CD8-positive, alpha-beta memory T cell (primary cell): ENCODE data around the gene SFT2D3. TPM values are rescaled to one million over a fixed set of nuclear protein-coding genes. Genes with fewer than 3 reads are reported as not detected.

Experiments
- CTCF ChIA-PET: fragments of 350-600 bp; sonication (Branson Sonifier 250); formaldehyde crosslinking; loops from one replicate; lab custom pipeline; 2021; ENCODE audit warnings: antibody characterized with exemption; lab: Charles Lee
- POLR2A ChIA-PET: fragments of 350-600 bp; sonication (Branson Sonifier 250); formaldehyde crosslinking; loops from one replicate; lab custom pipeline; 2021; ENCODE audit warnings: antibody characterized with exemption; lab: Charles Lee
- DNase-seq, 5 donors: peaks; one replicate each; pipeline versions ENCODE4 v3.0.0 to v3.0.0-alpha.2; 2020 to 2022; ENCODE audit warnings: mixed read lengths in 1 of 5
- H3K27ac ChIP-seq: one replicate; pipeline ENCODE4 v1.7.0; 2013; ENCODE audit warnings: low read depth, mild to moderate bottlenecking, low read length, moderate library complexity
- H3K27me3 ChIP-seq: 2 replicates; pipeline ENCODE4 v1.7.0; 2013; ENCODE audit warnings: low read length, mild to moderate bottlenecking; ENCODE audit not compliant: insufficient read depth, poor library complexity, severe bottlenecking
- H3K36me3 ChIP-seq: 2 replicates; pipeline ENCODE4 v1.7.0; 2013; ENCODE audit warnings: mild to moderate bottlenecking, low read length, moderate library complexity; ENCODE audit not compliant: insufficient read depth
- H3K4me1 ChIP-seq: 2 replicates; pipeline ENCODE4 v1.7.0; 2013; ENCODE audit warnings: mild to moderate bottlenecking, low read length, moderate library complexity; ENCODE audit not compliant: insufficient read depth
- H3K4me3 ChIP-seq: 2 replicates; pipeline ENCODE4 v1.7.0; 2013; ENCODE audit warnings: mild to moderate bottlenecking, low read length
- H3K9me3 ChIP-seq: 2 replicates; pipeline ENCODE4 v1.7.0; 2013; ENCODE audit warnings: mild to moderate bottlenecking, low read length
- H3K27ac Mint-ChIP-seq, 8 donors: one replicate each; pipeline ENCODE4 v1.8.0; 2020 to 2021; ENCODE audit warnings: mixed read lengths in 8 of 8, mild to moderate bottlenecking in 6 of 8, inconsistent platforms in 3 of 8, moderate library complexity in 3 of 8
- H3K27me3 Mint-ChIP-seq, 2 donors: one replicate each; pipeline ENCODE4 v1.8.0; 2020 to 2021; ENCODE audit warnings: mixed read lengths in 2 of 2, mild to moderate bottlenecking in 1 of 2, moderate library complexity in 1 of 2
- H3K36me3 Mint-ChIP-seq, 3 donors: one replicate each; pipeline ENCODE4 v1.8.0; 2020 to 2021; ENCODE audit warnings: mixed read lengths in 3 of 3, inconsistent platforms in 1 of 3, mild to moderate bottlenecking in 1 of 3
- H3K4me1 Mint-ChIP-seq, 3 donors: one replicate each; pipeline ENCODE4 v1.8.0; 2020 to 2021; ENCODE audit warnings: mixed read lengths in 3 of 3, inconsistent platforms in 1 of 3, mild to moderate bottlenecking in 1 of 3
- H3K4me3 Mint-ChIP-seq, 7 donors: one replicate each; pipeline ENCODE4 v1.8.0; 2020 to 2021; ENCODE audit warnings: mixed read lengths in 7 of 7, mild to moderate bottlenecking in 6 of 7, moderate library complexity in 4 of 7, inconsistent platforms in 2 of 7
- H3K9me3 Mint-ChIP-seq, 5 donors: one replicate each; pipeline ENCODE4 v1.8.0; 2020 to 2022; ENCODE audit warnings: mixed read lengths in 5 of 5, mild to moderate bottlenecking in 3 of 5, moderate library complexity in 2 of 5, inconsistent platforms in 1 of 5
- polyA plus RNA-seq: library from polyadenylated mRNA; unstranded; fragments of 300-500 nt; fragmentation: Illumina TruSeq; gene quantifications from one replicate; pipeline ENCODE4 v1.2.3, GENCODE V29; 2021
- total RNA-seq, 2 experiments: library from RNA; stranded (reverse); gene quantifications; one replicate each; pipeline ENCODE4 v1.2.3, GENCODE V29; 2021

SFT2D3 gene
- total and polyA plus RNA-seq, 3 experiments from 2014 or later: 0.31 to 5.5 (median 4.6) TPM

DNA sequence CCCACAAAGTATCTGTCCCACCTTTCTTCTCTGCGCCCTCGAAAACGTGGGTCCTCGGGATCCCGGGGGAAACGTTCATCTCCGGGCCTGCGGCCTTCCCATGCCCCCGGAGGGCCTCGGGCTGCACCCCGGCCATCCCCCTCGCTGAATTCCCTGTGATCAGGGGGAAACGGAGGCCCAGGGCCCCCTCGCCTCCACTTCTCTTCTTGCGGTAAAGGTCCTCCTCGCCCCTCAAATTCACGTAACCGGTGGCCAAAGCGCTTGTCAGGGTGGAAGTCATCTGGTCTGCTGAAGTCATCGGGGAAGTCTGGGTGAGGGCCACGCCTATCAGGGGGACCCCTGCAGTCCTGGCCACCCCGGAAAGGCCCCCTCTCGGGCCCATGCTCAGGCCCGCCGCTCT lies 12.3 kb downstream of the SFT2D3 start:
- CTCF ChIA-PET: interaction anchor here (1.0 to 1.1 kb wide), 2 partner anchors 10 to 11 kb away, joined by 3 read pairs; no protein-coding TSS in a partner anchor
- Histone ChIP-seq H3K27me3 (no peaks in the 10 kb centered on the region), H3K4me1 (no peaks in the 10 kb centered on the region), H3K36me3 (peaks cover 20% of the 10 kb centered on the region), H3K4me3 (no peak overlapping the region), H3K9me3 (no peaks in the 10 kb centered on the region), H3K27ac (no peak overlapping the region)
- H3K36me3 Mint-ChIP-seq: peaks cover 0 to 70% (median 17%) of the 10 kb centered on the region in 3 donors
- H3K9me3 Mint-ChIP-seq: no peaks in the 10 kb centered on the region
- H3K4me1 Mint-ChIP-seq: no peaks in the 10 kb centered on the region
- POLR2A ChIA-PET: no interaction called here
- DNase-seq: no peak
- no peaks in the 10 kb centered on the region for H3K27me3 Mint-ChIP-seq
- no peak overlapping the region for H3K27ac Mint-ChIP-seq
- no peak overlapping the region for H3K4me3 Mint-ChIP-seq

DNA sequence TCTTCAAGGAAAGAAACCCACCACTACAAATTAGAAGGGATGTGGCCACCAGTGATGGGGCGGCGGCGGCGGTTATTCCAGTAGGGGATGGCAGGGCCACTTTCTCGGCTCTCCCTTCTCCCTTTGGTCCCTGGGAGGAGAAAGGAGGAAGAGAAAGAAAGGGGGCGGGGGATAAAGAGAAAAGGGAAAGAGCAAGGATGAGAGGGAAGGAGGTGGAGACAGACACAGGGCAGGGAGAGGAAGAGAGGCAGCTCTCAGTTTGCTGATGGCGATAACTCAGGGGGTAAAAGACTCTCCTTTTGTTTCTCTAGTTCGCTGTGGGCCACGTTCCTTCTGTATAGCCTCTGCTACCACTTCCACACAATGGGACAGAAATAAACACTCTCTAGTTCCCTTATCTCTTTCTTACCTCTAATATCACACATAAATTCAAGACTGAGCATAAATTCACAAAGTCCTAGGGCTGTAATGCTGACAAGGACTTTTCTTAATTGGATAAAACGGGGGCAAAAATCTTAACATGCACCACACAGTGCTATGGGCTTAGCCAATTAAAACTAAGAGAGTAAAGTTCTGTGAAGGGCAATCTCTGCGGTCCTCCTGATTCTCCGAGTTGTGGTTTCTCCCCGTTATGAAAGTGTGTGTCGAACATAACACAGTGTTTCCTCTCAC lies 14.6 kb downstream of the SFT2D3 start:
- Mint-ChIP-seq H3K4me3 (no peak overlapping the region), H3K27ac (peak overlapping the region in 3 of 8 donors; percentile 5 to 91 (median 62)), H3K36me3 (peaks cover 0 to 69% (median 17%) of the 10 kb centered on the region in 3 donors), H3K4me1 (no peaks in the 10 kb centered on the region), H3K9me3 (no peaks in the 10 kb centered on the region), H3K27me3 (no peaks in the 10 kb centered on the region)
- H3K4me3 ChIP-seq: no peak overlapping the region
- no peak overlapping the region for H3K27ac ChIP-seq
- no peaks in the 10 kb centered on the region for H3K27me3 ChIP-seq
- H3K4me1 ChIP-seq: no peaks in the 10 kb centered on the region
- H3K36me3 ChIP-seq: peaks cover 25% of the 10 kb centered on the region
- ChIA-PET CTCF (no interaction called here), POLR2A (no interaction called here)
- no peaks in the 10 kb centered on the region for H3K9me3 ChIP-seq
- no peak for DNase-seq

DNA sequence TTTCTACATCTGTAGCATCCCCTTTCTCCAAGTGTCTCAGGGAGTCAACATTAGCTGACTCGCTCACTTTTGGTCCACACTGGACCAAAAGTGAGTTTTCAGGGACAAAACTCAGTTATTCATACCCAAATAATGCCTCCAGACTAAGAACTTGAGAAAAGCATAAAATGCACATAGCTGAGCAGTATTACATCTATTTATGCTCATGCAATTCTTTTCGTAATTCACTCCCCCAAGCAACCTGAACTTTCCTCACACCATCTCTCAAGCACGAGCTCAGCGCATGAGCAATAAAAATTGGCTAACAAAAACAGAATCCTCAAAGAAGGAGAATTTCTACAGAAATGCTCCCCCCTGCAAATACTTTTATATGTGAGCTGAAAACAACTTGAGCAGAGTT lies 17.0 kb downstream of the SFT2D3 start:
- Mint-ChIP-seq H3K4me3 (no peak overlapping the region), H3K27ac (no peak overlapping the region), H3K27me3 (no peaks in the 10 kb centered on the region), H3K9me3 (no peaks in the 10 kb centered on the region), H3K4me1 (no peaks in the 10 kb centered on the region), H3K36me3 (peaks cover 7 to 81% (median 28%) of the 10 kb centered on the region in 3 donors)
- no peak overlapping the region for H3K4me3 ChIP-seq
- CTCF ChIA-PET: interaction anchor here (1.3 kb wide), 1 partner anchor 11 kb away, joined by 4 read pairs; no protein-coding TSS in a partner anchor
- H3K27me3 ChIP-seq: no peaks in the 10 kb centered on the region
- H3K27ac ChIP-seq: no peak overlapping the region
- POLR2A ChIA-PET: interaction anchor here (0.8 kb wide), 1 partner anchor 339 kb away, joined by 3 read pairs; no protein-coding TSS in a partner anchor
- H3K9me3 ChIP-seq: no peaks in the 10 kb centered on the region
- peaks cover 45% of the 10 kb centered on the region for H3K36me3 ChIP-seq
- no peak for DNase-seq
- no peaks in the 10 kb centered on the region for H3K4me1 ChIP-seq

DNA sequence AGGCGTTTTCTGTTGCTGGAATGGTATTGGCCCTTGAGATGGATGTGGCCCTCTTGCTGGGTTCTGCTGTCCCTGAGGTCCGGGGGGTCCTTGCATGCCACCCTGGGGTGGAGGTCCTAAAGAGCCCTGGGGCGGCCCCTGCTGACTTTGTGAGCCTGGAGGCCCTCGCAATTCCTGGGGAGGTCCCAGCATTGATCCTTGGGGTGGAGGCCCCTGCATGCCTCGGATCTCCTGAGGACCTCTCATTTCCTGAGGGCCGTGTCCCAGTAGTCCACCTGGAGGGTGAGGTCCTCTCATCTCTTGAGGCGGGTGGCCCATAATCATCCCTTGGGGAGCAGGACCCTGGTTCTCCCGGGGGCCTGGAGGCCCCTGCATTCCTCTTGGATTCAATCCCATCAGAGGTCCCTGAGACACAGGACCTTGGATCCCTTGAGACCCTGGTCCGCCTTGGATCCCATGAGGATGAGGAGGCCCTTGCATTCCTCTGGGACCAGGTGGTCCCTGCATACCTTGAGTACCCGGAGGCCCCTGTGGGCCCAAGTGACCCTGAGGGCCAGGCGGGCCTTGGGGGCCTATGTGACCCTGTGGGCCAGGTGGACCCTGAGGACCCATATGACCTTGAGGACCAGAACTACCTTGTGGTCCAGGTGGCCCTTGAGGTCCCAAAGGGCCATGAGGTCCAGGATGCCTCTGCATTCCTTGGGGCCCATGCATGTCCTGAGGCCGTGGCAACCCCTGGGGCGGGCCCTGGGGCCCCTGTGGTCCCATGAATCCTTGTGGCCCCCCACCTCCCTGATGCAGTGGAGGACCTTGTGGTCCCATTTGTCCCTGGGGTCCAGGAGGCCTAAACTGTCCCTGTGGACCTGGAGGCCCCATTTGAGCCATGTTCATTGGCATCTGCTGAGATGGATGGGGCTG lies 18.3 kb downstream of the SFT2D3 start:
- H3K4me3 ChIP-seq: no peak overlapping the region
- no peak for DNase-seq
- H3K27ac ChIP-seq: no peak overlapping the region
- POLR2A ChIA-PET: no interaction called here
- H3K36me3 ChIP-seq: peaks cover 51% of the 10 kb centered on the region
- Mint-ChIP-seq H3K36me3 (peaks cover 10 to 79% (median 33%) of the 10 kb centered on the region in 3 donors), H3K4me3 (no peak overlapping the region), H3K27me3 (no peaks in the 10 kb centered on the region), H3K4me1 (no peaks in the 10 kb centered on the region), H3K27ac (no peak overlapping the region), H3K9me3 (no peaks in the 10 kb centered on the region)
- CTCF ChIA-PET: no interaction called here
- H3K4me1 ChIP-seq: no peaks in the 10 kb centered on the region
- H3K27me3 ChIP-seq: no peaks in the 10 kb centered on the region
- no peaks in the 10 kb centered on the region for H3K9me3 ChIP-seq

DNA sequence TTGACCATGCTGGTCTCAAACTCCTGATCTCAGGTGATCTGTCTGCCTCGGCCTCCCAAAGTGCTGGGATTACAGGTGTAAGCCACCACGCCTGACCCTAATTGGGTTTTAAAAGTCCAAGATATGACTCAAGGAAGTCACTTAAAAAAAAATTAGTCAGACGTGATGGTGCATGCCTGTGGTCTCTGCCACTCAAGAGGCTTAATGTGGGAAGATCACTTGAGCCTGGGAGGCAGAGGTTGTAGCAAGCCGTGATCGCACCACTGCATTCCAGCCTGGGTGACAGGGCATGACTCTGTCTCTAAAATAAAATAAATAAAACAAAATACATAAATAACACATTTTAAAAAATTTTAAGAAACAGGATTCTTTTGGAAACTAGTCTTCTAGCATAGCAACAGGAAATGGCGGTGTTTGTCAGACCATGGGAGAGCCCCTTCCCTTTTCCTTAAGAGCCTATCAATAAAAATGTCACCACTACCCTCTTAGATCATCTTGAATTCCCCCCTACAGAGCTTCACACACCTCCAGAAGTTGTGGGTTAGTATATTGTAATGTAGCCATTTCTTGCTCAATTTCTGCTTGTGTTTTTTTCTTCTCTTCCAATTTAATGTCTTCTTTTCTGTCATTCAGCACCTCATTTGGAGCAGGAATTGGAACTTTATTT lies 20.1 kb downstream of the SFT2D3 start:
- H3K4me3 ChIP-seq: no peak overlapping the region
- no peak for DNase-seq
- peaks cover 18 to 77% (median 37%) of the 10 kb centered on the region in 3 donors for H3K36me3 Mint-ChIP-seq
- ChIA-PET POLR2A (no interaction called here), CTCF (no interaction called here)
- H3K9me3 ChIP-seq: no peaks in the 10 kb centered on the region
- no peaks in the 10 kb centered on the region for H3K27me3 Mint-ChIP-seq
- peak overlapping the region in 1 of 8 donors; percentile 57 for H3K27ac Mint-ChIP-seq
- H3K9me3 Mint-ChIP-seq: no peaks in the 10 kb centered on the region
- H3K36me3 ChIP-seq: peaks cover 52% of the 10 kb centered on the region
- H3K4me1 Mint-ChIP-seq: peaks cover 0 to 2% (median 0%) of the 10 kb centered on the region in 3 donors
- H3K4me3 Mint-ChIP-seq: no peak overlapping the region
- no peak overlapping the region for H3K27ac ChIP-seq
- H3K4me1 ChIP-seq: no peaks in the 10 kb centered on the region
- H3K27me3 ChIP-seq: no peaks in the 10 kb centered on the region

DNA sequence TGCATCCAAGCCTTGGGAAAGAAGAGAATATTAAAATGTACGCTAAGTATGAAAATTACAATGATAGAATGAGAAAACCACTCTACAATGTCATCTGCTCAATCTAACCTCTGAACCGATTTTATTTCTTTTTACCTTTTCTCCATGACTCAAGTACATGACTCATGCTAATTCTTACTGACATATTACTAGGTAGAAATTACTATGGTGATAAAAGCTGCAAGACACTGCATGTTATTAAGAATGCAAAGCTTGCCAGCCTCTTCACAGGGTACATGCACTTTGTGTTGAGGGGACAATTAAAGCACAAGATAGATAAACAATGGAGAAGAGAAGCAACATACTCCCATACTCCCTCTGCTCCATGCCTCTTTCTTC lies 20.7 kb downstream of the SFT2D3 start:
- no peak for DNase-seq
- H3K27ac Mint-ChIP-seq: no peak overlapping the region
- Histone ChIP-seq H3K36me3 (peaks cover 47% of the 10 kb centered on the region), H3K9me3 (no peaks in the 10 kb centered on the region), H3K4me3 (no peak overlapping the region), H3K27me3 (no peaks in the 10 kb centered on the region), H3K27ac (no peak overlapping the region), H3K4me1 (no peaks in the 10 kb centered on the region)
- no peaks in the 10 kb centered on the region for H3K27me3 Mint-ChIP-seq
- ChIA-PET POLR2A (no interaction called here), CTCF (no interaction called here)
- H3K36me3 Mint-ChIP-seq: peaks cover 19 to 77% (median 37%) of the 10 kb centered on the region in 3 donors
- H3K9me3 Mint-ChIP-seq: no peaks in the 10 kb centered on the region
- no peak overlapping the region for H3K4me3 Mint-ChIP-seq
- peaks cover 0 to 2% (median 0%) of the 10 kb centered on the region in 3 donors for H3K4me1 Mint-ChIP-seq

DNA sequence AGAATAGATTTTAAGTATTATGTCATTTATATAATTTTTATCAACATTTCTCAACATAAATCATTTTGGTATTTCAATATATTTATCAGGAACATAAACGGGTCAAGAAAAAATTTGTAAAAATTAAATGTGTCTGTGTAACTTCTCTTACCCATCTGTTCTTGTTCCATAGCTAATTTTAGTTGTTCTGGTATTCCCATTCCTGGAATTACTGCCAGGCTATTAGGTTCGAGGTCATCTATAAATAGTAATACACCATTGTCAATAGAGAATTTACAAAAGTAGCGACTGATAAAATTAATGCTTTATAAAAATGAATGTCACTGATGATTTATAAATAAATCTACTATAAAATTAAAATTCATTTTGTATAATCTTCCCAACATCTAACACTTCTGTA lies 21.5 kb downstream of the SFT2D3 start:
- H3K4me3 Mint-ChIP-seq: no peak overlapping the region
- no peaks in the 10 kb centered on the region for H3K9me3 Mint-ChIP-seq
- DNase-seq: no peak
- ChIA-PET CTCF (no interaction called here), POLR2A (no interaction called here)
- Histone ChIP-seq H3K9me3 (no peaks in the 10 kb centered on the region), H3K4me3 (no peak overlapping the region), H3K36me3 (peaks cover 46% of the 10 kb centered on the region), H3K27me3 (no peaks in the 10 kb centered on the region), H3K27ac (no peak overlapping the region), H3K4me1 (no peaks in the 10 kb centered on the region)
- peaks cover 0 to 2% (median 0%) of the 10 kb centered on the region in 3 donors for H3K4me1 Mint-ChIP-seq
- H3K36me3 Mint-ChIP-seq: peaks cover 19 to 73% (median 37%) of the 10 kb centered on the region in 3 donors
- H3K27me3 Mint-ChIP-seq: no peaks in the 10 kb centered on the region
- no peak overlapping the region for H3K27ac Mint-ChIP-seq
